GM23338 (cell line): ENCODE data around the gene REG4. TPM values are rescaled to one million over a fixed set of nuclear protein-coding genes. Genes with fewer than 3 reads are reported as not detected.

Experiments used
- ATAC-seq: fragments of 200-7000 bp; cut with Tn5 transposase; 3 replicates; pipeline ENCODE4 v1.9.1; 2020
- DNase-seq: peaks from one replicate; pipeline ENCODE4 v3.0.0-alpha.2; 2015; ENCODE audit warnings: low spot score
- H2AFZ ChIP-seq: fragments of 200-600 bp; sonication (generic); 2 replicates; pipeline ENCODE4 v1.8.0; 2016; ENCODE audit warnings: antibody characterized with exemption, mild to moderate bottlenecking, moderate library complexity
- H3F3A ChIP-seq: fragments of 200-600 bp; sonication (generic); replicated peaks from 2 replicates; pipeline ENCODE4 v1.8.0; 2017; ENCODE audit warnings: antibody characterized with exemption, mixed run types, low read depth
- H3K27ac ChIP-seq: fragments of 200-600 bp; sonication (generic); 2 replicates; pipeline ENCODE4 v1.6.1; 2016; ENCODE audit warnings: low read depth
- H3K27me3 ChIP-seq: fragments of 200-600 bp; sonication (generic); 2 replicates; pipeline ENCODE4 v1.8.0; 2016; ENCODE audit warnings: mild to moderate bottlenecking, mixed run types, moderate library complexity; ENCODE audit not compliant: insufficient read depth
- H3K36me3 ChIP-seq: fragments of 200-600 bp; sonication (generic); 2 replicates; pipeline ENCODE4 v1.8.0; 2016; ENCODE audit warnings: mild to moderate bottlenecking; ENCODE audit not compliant: insufficient read depth
- H3K4me1 ChIP-seq: fragments of 200-600 bp; sonication (generic); 2 replicates; pipeline ENCODE4 v1.8.0; 2016; ENCODE audit warnings: mild to moderate bottlenecking, moderate library complexity; ENCODE audit not compliant: insufficient read depth
- H3K4me2 ChIP-seq: fragments of 200-600 bp; sonication (generic); 2 replicates; pipeline ENCODE4 v1.7.1; 2017; ENCODE audit warnings: mixed run types
- H3K4me3 ChIP-seq: fragments of 200-600 bp; sonication (generic); 2 replicates; pipeline ENCODE4 v1.6.1; 2016; ENCODE audit warnings: mixed run types
- H3K79me2 ChIP-seq: fragments of 200-600 bp; sonication (generic); replicated peaks from 2 replicates; pipeline ENCODE4 v1.8.0; 2017; ENCODE audit warnings: mild to moderate bottlenecking; ENCODE audit not compliant: insufficient read depth
- H3K9me2 ChIP-seq: fragments of 200-600 bp; sonication (generic); 2 replicates; pipeline ENCODE4 v1.8.0; 2017; ENCODE audit not compliant: insufficient read depth
- H4K20me1 ChIP-seq: fragments of 200-600 bp; sonication (generic); replicated peaks from 2 replicates; pipeline ENCODE4 v1.8.0; 2017; ENCODE audit warnings: mild to moderate bottlenecking; ENCODE audit not compliant: insufficient read depth
- H3K27ac Mint-ChIP-seq: 2 replicates; pipeline ENCODE4 v1.8.0; 2020; ENCODE audit warnings: inconsistent platforms, mild to moderate bottlenecking, moderate library complexity, mixed read lengths
- H3K27me3 Mint-ChIP-seq: 3 replicates; pipeline ENCODE4 v1.8.0; 2022; ENCODE audit warnings: low read depth, mild to moderate bottlenecking, moderate library complexity, mixed read lengths, inconsistent platforms; ENCODE audit not compliant: insufficient read depth, poor library complexity
- H3K36me3 Mint-ChIP-seq: 3 replicates; pipeline ENCODE4 v1.8.0; 2021; ENCODE audit warnings: low read depth, mild to moderate bottlenecking, inconsistent platforms, moderate library complexity, mixed read lengths
- H3K4me1 Mint-ChIP-seq: 3 replicates; pipeline ENCODE4 v1.8.0; 2020; ENCODE audit warnings: mild to moderate bottlenecking, inconsistent platforms, mixed read lengths
- H3K4me3 Mint-ChIP-seq: 3 replicates; pipeline ENCODE4 v1.8.0; 2021; ENCODE audit warnings: moderate library complexity, mild to moderate bottlenecking, inconsistent platforms, mixed read lengths
- H3K9me3 Mint-ChIP-seq: 3 replicates; pipeline ENCODE4 v1.8.0; 2020; ENCODE audit warnings: moderate library complexity, mild to moderate bottlenecking, inconsistent platforms, mixed read lengths
- CREB1 ChIP-seq: fragments of 250-450 bp; sonication (Bioruptor Pico); IDR thresholded peaks from 2 replicates; pipeline ENCODE4 v1.5.0; 2020; ENCODE audit warnings: low read depth, mild to moderate bottlenecking, moderate library complexity
- CTCF ChIP-seq, 2 experiments: fragments of 200-600 bp in 1 of 2; sonication (generic) in 1 of 2; conservative IDR thresholded peaks; 2 replicates each; pipeline versions ENCODE4 v1.5.1 to v1.6.1; 2016 to 2017; ENCODE audit warnings: antibody characterized with exemption in 2 of 2, low read depth in 2 of 2, mild to moderate bottlenecking in 2 of 2, moderate library complexity in 1 of 2
- EZH2 ChIP-seq: fragments of 200-600 bp; sonication (generic); IDR thresholded peaks from one replicate; pipeline ENCODE4 v1.8.0; 2017; ENCODE audit warnings: antibody characterized with exemption, mild to moderate bottlenecking, low read depth; ENCODE audit not compliant: unreplicated experiment
- EZH2phosphoT487 ChIP-seq: fragments of 200-600 bp; sonication (generic); IDR thresholded peaks from one replicate; pipeline ENCODE4 v1.8.1; 2018; ENCODE audit warnings: antibody characterized with exemption; ENCODE audit not compliant: unreplicated experiment
- JUNB ChIP-seq: IDR thresholded peaks from one replicate; pipeline ENCODE4 v1.6.1; 2016; ENCODE audit warnings: antibody characterized with exemption; ENCODE audit not compliant: unreplicated experiment
- NANOG ChIP-seq: IDR thresholded peaks from 2 replicates; pipeline ENCODE4 v1.6.1; 2016; ENCODE audit warnings: antibody characterized with exemption, borderline replicate concordance
- POLR2AphosphoS5 ChIP-seq: IDR thresholded peaks from 2 replicates; pipeline ENCODE4 v1.6.1; 2016; ENCODE audit warnings: antibody characterized with exemption, low read depth
- ZNF114 ChIP-seq: fragments of 250-450 bp; sonication (Bioruptor Pico); IDR thresholded peaks from 2 replicates; pipeline ENCODE4 v1.5.0; 2020; ENCODE audit warnings: mild to moderate bottlenecking, moderate library complexity
- polyA plus RNA-seq: library from polyadenylated mRNA; unstranded; fragments of >200 nt; fragmentation: Nextera tagmentation; extraction: Ambion mirVana; gene quantifications from 2 replicates; pipeline ENCODE4 v1.2.1, GENCODE V29; 2016
- total RNA-seq: library from RNA; depleted of rRNA; stranded (reverse); fragments of >200 nt; shearing (Covaris generic); gene quantifications from 2 replicates; pipeline ENCODE4 v1.2.3, GENCODE V29; 2014
- TF ChIP-seq, protein P1 (sequence below): IDR thresholded peaks from 2 replicates; pipeline ENCODE4 v1.6.1; 2016; ENCODE audit warnings: antibody characterized with exemption

REG4 gene
- total and polyA plus RNA-seq, 2 experiments from 2014 or later, result not detected

GRCh38 chr1:119799599-119800177 is 11.6 kb downstream of the REG4 start:
- H3K4me3 ChIP-seq, result no peak overlapping the region
- no peaks in the 10 kb centered on the region for H3K9me2 ChIP-seq
- Mint-ChIP-seq H3K27me3 (peaks cover 2% of the 10 kb centered on the region), H3K9me3 (no peaks in the 10 kb centered on the region), H3K27ac (no peak overlapping the region), H3K36me3 (no peaks in the 10 kb centered on the region), H3K4me1 (no peaks in the 10 kb centered on the region), H3K4me3 (no peak overlapping the region)
- no peaks in the 10 kb centered on the region for H3K27me3 ChIP-seq
- no peaks in the 10 kb centered on the region for H4K20me1 ChIP-seq
- H3K79me2 ChIP-seq, result no peaks in the 10 kb centered on the region
- no peaks in the 10 kb centered on the region for H3K4me1 ChIP-seq
- H3K4me2 ChIP-seq, result no peak overlapping the region
- H2AFZ ChIP-seq, result peak overlapping the region; percentile 28; the same call in 1 of the 2 replicates
- TF ChIP-seq EZH2 (no peak), CREB1 (no peak), POLR2AphosphoS5 (no peak), NANOG (no peak), ZNF114 (CRISPR knock-in tag) (no peak), CTCF (conservative IDR thresholded peaks at IDR 0.05; ENCODE audit: low read depth in 2 of 2) (no peak)
- TF ChIP-seq, protein P1, sequence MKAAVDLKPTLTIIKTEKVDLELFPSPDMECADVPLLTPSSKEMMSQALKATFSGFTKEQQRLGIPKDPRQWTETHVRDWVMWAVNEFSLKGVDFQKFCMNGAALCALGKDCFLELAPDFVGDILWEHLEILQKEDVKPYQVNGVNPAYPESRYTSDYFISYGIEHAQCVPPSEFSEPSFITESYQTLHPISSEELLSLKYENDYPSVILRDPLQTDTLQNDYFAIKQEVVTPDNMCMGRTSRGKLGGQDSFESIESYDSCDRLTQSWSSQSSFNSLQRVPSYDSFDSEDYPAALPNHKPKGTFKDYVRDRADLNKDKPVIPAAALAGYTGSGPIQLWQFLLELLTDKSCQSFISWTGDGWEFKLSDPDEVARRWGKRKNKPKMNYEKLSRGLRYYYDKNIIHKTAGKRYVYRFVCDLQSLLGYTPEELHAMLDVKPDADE, result no peak
- no peak for ATAC-seq
- H3F3A ChIP-seq, result no peaks in the 10 kb centered on the region
- H3K36me3 ChIP-seq, result no peaks in the 10 kb centered on the region
- DNase-seq, result no peak
- no peak overlapping the region for H3K27ac ChIP-seq

DNA sequence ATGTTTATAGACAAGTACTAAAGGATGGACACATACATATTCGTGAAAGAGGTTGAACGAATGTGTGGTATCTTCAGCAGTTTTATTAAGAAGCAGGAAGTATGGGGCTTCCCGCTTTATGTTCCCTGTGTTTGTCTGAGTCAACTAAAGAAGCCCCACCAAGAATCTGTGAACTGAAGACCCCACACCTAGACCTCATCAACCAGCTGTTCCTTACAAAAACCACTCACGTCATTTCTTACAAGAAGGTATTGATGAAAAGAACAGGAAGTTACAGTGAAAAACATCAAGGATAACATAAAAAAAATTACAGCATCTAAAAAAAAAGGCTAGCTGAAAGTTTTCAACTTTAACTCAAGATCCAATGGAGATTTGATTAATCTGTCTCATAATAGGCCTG is 12.3 kb downstream of the REG4 start:
- no peaks in the 10 kb centered on the region for H4K20me1 ChIP-seq
- Mint-ChIP-seq H3K27ac (no peak overlapping the region), H3K27me3 (peaks cover 2% of the 10 kb centered on the region), H3K36me3 (no peaks in the 10 kb centered on the region), H3K9me3 (no peaks in the 10 kb centered on the region), H3K4me1 (no peaks in the 10 kb centered on the region), H3K4me3 (no peak overlapping the region)
- no peaks in the 10 kb centered on the region for H3K9me2 ChIP-seq
- TF ChIP-seq EZH2phosphoT487 (no peak), JUNB (no peak)
- no peak overlapping the region for H3K27ac ChIP-seq
- no peak overlapping the region for H2AFZ ChIP-seq
- H3K27me3 ChIP-seq, result no peaks in the 10 kb centered on the region
- ATAC-seq (no peak), DNase-seq (no peak)
- no peaks in the 10 kb centered on the region for H3K4me1 ChIP-seq
- H3K79me2 ChIP-seq, result no peaks in the 10 kb centered on the region
- H3K4me3 ChIP-seq, result no peak overlapping the region
- H3F3A ChIP-seq, result no peaks in the 10 kb centered on the region
- no peaks in the 10 kb centered on the region for H3K36me3 ChIP-seq
- no peak overlapping the region for H3K4me2 ChIP-seq
